Activated CD4-positive, alpha-beta T cell treated with anti-CD3 and anti-CD28 coated beads, Interleukin-2, Interleukin-4, amounts not matched to agents 100 ng/mL and 50 ng/mL, durations not matched to agents 16 hours and 8 hours (primary cell): ENCODE results near the gene UTF1.

Experiments used
- DNase-seq: peaks from one replicate; pipeline ENCODE4 v3.0.0-alpha.2; 2020; ENCODE audit warnings: low spot score

UTF1 gene, protein sequence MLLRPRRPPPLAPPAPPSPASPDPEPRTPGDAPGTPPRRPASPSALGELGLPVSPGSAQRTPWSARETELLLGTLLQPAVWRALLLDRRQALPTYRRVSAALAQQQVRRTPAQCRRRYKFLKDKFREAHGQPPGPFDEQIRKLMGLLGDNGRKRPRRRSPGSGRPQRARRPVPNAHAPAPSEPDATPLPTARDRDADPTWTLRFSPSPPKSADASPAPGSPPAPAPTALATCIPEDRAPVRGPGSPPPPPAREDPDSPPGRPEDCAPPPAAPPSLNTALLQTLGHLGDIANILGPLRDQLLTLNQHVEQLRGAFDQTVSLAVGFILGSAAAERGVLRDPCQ

DNA sequence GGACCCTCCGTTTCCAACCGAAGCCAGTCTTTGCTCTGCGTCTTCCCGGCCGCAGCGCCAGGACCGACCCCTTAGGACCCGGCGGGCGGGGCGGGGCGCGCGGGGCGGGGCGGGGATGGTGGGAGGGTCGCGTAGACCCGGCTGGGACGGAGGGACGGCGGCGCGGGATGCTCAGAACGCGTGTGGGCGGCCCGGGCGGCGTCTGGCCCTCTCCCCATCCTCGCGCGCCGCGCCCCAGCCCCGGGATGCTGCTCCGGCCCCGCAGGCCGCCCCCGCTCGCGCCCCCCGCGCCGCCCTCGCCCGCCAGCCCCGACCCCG lies at the start of gene UTF1:
TSS of gene UTF1 (plus strand) at position 174 of the 318 bp plus-strand sequence. CDS start at position 246, 72 bp downstream.
- DNase-seq = no peak

DNA sequence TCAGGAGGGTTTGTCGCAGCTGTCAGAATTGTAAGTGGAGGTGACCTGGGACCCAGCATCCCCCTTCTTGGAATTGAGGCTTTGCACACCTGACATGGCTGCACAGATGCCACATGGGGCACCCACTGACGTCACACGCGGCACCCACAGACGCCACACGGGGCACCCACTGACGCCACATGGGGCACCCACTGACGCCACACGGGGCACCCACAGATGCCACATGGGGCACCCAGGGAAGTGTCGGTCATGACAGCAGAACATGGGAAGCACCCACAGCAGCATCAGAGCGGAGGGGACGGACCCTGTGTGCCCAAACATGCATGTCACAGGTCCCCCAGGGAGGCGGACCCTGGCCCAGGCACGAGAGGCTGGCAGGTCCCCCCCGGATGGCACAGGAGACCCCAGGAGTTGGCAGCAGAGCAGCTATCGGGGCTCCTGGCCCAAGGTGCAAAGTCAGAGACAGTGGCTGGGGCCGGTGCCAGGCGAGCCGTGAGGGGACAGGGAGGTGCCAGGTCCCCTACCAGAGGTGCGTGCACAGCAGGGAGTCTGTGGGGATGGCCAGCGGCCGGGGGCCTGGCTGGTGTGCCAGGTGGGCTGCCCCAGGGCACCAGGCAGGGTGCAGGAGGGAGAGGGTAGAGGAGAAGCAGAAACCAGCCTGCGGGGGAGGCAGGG lies 48.9 kb upstream of the UTF1 start:
- no peak for DNase-seq

- DNase-seq = no peak
These were observed 47.8 kb upstream of the UTF1 start for GRCh38 chr10:133182190-133182589.

- no peak for DNase-seq
These were observed 47.0 kb upstream of the UTF1 start for GRCh38 chr10:133182791-133183645.

- DNase-seq = no peak
These were observed 46.2 kb upstream of the UTF1 start for GRCh38 chr10:133183646-133184378.

DNA sequence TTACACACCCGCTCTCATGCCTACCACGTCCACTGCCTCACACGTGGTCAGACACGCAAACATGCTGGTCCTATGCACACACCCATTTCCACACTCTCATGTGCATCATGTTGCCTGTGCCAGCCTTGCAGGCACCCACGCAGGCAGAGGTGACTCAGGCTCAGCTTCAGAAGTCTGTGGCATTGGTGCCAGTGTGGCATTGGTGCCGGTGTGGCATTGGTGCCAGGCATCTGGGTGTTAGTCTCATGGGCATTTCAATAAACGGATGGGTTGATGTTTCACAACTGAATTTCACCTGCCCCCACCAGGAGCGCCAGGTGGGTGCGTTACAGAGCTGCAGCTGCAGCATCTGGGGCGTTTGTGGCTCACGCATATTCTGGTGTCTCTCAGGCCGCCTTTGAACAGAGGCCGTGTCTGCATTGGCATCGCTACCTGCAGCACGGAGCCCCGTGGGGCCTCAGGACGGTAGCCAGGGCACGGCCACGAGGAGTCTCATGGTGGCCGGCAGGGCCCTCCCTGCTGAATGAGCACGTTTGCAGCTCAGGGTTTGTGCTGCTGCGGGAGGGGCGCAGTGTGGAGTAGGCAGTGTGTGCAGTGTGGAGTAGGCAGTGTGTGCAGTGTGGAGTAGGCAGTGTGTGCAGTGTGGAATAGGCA lies 45.3 kb upstream of the UTF1 start:
- no peak for DNase-seq

DNA sequence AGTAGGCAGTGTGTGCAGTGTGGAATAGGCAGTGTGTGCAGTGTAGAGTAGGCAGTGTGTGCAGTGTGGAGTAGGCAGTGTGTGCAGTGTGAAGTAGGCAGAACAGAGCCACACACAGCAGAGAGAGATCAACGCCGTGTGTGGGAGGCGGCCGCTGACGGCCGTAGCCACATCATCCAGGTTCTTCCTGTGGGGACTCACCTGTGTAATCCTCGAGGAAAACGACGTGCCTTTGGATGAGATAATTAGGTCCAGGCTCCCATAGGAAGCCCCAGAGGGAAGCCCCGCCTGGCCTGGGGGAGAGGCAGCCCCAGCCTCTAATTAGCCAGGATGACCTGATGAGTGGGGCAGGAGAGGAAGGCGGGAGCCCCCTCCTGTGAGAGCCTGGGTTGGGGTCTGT lies 44.6 kb upstream of the UTF1 start:
- DNase-seq = no peak

GRCh38 chr10:133185916-133186315 lies 44.1 kb upstream of the UTF1 start:
- DNase-seq = no peak

DNA sequence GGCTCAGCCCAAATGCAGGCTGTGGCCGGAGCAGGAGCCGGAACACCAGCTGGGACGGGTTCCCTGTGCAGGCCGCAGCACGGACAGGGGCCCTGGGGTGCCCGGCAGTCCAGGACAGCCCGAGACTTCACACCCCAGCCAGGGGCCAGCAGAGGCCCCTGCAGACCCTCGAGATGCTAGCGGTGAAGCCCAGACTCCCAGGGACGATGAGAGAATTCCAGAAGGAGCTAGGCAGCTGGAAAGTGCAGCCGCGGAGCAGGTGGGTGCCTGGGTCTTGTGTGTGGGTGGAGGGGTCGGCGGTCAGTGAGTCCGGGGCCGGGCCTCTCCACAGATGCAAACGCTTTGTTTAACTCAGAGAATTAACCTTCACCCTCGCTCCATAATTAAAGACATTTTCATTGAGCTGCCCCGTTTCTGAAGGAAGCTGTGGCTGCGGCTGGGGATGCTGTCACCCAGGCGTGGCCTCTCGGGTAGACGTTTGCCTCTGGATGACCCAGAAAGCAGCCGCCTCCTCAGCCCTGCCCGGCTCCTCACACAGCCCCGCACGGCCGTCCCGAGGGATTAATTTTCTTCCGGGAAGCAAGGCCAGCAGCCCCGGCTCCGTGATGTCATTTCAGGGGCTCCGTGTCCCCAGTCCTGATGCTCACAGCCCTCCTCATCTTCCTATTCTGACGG lies 43.5 kb upstream of the UTF1 start:
- DNase-seq = no peak

DNA sequence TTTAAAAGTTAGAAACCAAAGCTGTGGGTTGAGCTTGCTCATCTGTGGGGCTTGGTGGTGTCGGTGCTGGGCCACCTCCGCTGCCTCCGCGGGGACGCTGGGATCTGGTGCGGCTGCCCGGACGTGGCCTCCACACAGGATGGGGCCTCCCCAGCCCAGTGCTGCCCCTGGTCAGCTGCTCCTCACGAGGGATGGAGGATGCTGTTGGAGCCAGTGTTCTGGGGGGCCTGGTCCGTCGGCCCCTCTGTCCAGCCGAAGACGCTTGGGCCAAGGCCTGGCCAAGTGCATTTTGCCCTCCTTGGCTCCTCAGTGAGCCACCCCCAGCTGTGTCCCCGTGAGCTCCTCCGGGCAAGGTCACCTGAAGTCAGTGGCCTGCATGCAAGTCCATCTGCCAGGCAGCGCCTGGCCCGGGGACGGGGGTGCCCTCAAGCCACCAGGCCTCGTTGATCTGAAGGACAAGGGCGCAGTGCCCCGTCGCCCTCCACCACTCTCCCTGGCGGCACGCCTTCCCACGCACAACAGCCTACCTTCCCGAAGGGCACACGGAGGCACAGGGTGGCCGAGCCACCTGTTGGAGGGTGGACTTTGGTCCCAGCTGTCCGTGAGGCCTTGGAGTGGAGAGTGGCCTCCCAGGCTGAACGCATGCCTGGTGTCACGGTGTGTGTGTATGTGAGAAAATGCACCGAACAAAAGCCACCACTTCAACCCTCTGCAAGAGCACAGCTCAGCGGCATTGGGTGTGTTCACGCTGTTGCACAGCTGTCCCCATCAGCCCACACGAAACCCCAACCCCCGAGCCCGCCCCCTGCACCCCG lies 42.7 kb upstream of the UTF1 start:
- no peak for DNase-seq

DNA sequence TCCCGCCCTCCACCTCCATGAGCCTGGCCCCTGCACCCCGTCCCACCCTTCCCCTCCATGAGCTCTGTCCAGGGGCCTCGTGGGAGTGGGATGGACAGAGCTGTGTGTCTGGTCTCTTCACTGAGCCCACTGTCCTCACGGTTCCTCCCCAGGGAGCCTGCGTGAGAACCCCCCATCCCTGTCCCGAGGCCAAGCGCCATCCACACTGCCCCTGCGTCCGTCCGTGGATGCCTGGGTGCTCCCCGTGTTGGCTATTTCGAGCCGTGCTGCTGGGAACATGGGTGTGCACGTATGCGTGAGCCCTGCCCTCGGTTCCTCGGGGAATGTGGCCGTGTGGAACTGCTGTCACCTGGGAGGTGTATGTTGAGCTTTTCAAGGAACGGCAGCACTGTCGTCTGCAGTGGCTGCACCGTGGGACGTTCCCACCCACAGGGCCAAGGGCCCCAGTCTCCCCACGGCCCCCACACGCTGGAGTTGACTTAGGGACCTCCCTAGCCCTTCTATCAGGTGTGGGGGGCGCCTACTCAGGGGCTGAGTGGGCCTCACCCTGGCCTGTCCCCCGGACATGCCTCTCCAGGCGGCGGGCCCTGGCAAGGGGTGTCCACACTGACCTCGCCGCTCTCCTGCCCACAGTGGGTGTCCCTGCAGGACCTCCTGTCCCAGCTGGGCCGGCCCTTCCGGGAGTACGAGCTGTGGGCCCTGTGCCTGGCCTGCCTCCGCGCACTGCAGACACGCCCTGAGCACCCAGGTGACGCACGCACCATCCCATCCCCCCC lies 41.9 kb upstream of the UTF1 start:
- no peak for DNase-seq

- DNase-seq = no peak
These were observed 40.8 kb upstream of the UTF1 start for GRCh38 chr10:133189256-133189655.

DNA sequence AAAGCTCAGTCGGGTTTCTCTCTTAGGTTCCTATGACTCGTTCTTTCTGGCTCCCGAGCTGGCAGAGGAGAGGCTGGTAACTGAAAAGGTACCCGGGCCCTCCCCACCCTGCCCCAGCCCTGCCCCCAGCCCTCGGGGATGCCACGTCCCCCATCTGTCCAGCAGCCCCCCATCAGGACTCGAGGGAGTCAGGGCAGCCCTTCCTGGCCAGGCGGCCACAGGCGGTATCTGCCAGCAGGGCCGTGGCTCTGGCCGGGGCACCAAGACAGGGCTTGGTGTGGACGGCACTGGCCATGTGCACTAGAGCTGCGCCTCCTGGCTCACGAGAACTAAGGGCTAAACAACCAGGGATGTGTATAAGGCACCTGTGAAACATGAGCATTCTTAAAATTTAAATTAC lies 40.3 kb upstream of the UTF1 start:
- no peak for DNase-seq

DNA sequence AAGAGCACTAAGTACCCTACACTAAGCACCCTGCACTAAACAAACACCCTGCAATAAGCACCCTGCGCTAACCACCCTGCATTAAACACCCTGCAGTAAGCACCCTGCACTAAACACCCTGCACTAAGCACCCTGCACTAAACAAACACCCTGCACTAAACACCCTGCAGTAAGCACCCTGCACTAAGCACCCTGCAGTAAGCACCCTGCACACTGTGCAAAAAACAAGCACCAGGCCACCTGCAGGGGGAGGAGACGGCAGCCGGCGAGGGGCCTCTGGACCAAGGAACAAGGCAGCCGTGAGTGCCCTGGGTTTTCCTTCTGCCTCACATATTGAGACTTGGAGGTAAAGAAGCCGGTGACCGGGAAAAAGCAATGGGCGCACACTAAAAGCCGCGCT lies 39.8 kb upstream of the UTF1 start:
- DNase-seq = no peak

- no peak for DNase-seq
These were observed 38.4 kb upstream of the UTF1 start for GRCh38 chr10:133191651-133192050.

- no peak for DNase-seq
These were observed 35.9 kb upstream of the UTF1 start for GRCh38 chr10:133194151-133194550.

DNA sequence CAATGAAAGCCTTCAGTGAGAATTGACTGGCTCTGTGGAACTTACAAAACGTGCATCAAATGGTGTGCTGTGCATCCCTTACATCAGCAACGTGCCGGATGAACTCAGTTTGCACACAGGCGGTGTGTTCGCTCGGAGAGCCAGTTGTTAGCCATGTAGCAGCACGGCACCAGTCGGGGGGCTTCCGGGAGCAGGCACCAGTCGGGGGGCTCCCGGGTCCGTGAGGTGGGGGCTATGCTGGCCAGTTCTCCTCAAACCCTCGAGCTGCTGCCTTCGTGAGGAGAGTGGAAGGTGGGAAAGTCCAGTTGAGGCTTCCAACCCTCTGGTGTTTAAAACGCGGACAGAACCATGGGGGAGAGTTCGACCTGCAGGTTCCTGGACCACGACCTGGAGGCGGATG lies 34.9 kb upstream of the UTF1 start:
- DNase-seq = no peak

- DNase-seq = no peak
These were observed 34.4 kb upstream of the UTF1 start for GRCh38 chr10:133195611-133196010.

DNA sequence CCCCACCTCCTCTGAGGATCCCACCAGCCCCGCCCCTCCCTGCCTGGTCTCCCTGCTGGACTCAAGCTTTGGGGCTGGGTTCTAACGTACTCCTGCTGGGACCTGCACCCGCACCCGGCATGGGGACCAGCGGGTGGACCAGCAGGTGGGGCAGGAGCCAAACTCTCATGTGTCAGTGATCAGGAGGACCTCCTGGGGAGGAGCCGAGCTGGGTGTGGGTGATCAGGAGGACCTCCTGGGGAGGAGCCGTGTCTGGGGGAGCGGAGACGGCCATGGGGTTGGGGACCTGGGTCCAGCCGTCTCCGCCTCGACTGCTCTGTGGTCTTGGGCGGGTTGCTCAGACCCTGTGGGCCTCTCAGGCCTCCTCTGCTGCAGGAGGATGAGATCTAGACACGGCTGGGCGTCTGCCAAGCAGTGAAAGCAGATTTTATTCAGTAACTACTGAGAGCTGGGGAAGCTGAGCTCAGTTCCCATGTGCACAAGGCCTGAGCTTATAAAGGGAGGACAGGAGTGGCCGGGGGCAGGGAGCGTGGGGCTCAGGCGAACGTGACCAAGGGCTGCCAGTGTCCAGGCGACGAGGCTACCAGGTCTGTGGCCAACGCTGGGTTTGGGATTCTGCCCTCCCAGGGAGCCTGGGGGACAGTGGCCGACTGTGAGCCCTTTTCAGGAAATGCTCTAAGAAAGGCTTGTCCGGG lies 33.6 kb upstream of the UTF1 start:
- no peak for DNase-seq
